Stimulated activated CD4-positive, alpha-beta T cell treated with anti-CD3 and anti-CD28 coated beads, Interleukin-2, amount 100 ng/mL, for 24 hours (primary cell): Measurements from ENCODE around the gene CAMSAP1.

ENCODE experiments used
- DNase-seq, 2 donors: peaks; one replicate each; pipeline ENCODE4 v3.0.0-alpha.2; 2020

Gene CAMSAP1

GRCh38 chr9:135877791-135878527 lies 29.4 kb downstream of the CAMSAP1 start:
- no peak for DNase-seq

- no peak for DNase-seq
These were observed 30.4 kb downstream of the CAMSAP1 start for GRCh38 chr9:135876936-135877335.

GRCh38 chr9:135874859-135875258 lies 32.5 kb downstream of the CAMSAP1 start:
- no peak for DNase-seq

- no peak for DNase-seq
These were observed 37.4 kb downstream of the CAMSAP1 start for GRCh38 chr9:135869909-135870308.

- no peak for DNase-seq
These were observed 41.8 kb downstream of the CAMSAP1 start for GRCh38 chr9:135865531-135865930.

GRCh38 chr9:135864447-135865049 lies 42.8 kb downstream of the CAMSAP1 start:
- DNase-seq: peak; percentile 85 to 86

GRCh38 chr9:135862809-135863208 lies 44.5 kb downstream of the CAMSAP1 start:
- DNase-seq: no peak

GRCh38 chr9:135858491-135859185 lies 48.7 kb downstream of the CAMSAP1 start:
- no peak for DNase-seq

- no peak for DNase-seq
These were observed 49.5 kb downstream of the CAMSAP1 start for GRCh38 chr9:135857843-135858242.

GRCh38 chr9:135857371-135857786 lies 50.0 kb downstream of the CAMSAP1 start:
- no peak for DNase-seq

- DNase-seq: no peak
These were observed 55.6 kb downstream of the CAMSAP1 start for GRCh38 chr9:135851748-135852147.

GRCh38 chr9:135850737-135851136 lies 56.6 kb downstream of the CAMSAP1 start:
- DNase-seq: peak in 1 of 2 donors; percentile 24

- no peak for DNase-seq
These were observed 58.2 kb downstream of the CAMSAP1 start for GRCh38 chr9:135849181-135849580.

GRCh38 chr9:135848341-135849047 lies 58.9 kb downstream of the CAMSAP1 start:
- no peak for DNase-seq

GRCh38 chr9:135847833-135848232 lies 59.5 kb downstream of the CAMSAP1 start:
- DNase-seq: no peak

GRCh38 chr9:135840539-135840938 lies 66.8 kb downstream of the CAMSAP1 start:
- no peak for DNase-seq

GRCh38 chr9:135840107-135840506 lies 67.2 kb downstream of the CAMSAP1 start:
- DNase-seq: no peak

- DNase-seq: no peak
These were observed 67.8 kb downstream of the CAMSAP1 start for GRCh38 chr9:135839516-135839915.

GRCh38 chr9:135835131-135835530 lies 72.2 kb downstream of the CAMSAP1 start:
- no peak for DNase-seq

GRCh38 chr9:135833864-135834263 lies 73.5 kb downstream of the CAMSAP1 start:
- DNase-seq: no peak

GRCh38 chr9:135830496-135830895 lies 76.8 kb downstream of the CAMSAP1 start:
- DNase-seq: no peak

GRCh38 chr9:135828656-135829055 lies 78.7 kb downstream of the CAMSAP1 start:
- no peak for DNase-seq

GRCh38 chr9:135827866-135828580 lies 79.3 kb downstream of the CAMSAP1 start:
- no peak for DNase-seq
